CD4-positive, alpha-beta T cell treated with Interleukin-1 beta for 1 hour (primary cell): ENCODE results near the gene BCL11A.
"Not testable (repeated sequence)": the region's sequence is repeated elsewhere in the genome, so short reads cannot be mapped to it uniquely, and the experiment has no call there.

Experiments
- DNase-seq, 2 donors: peaks; one replicate each; pipeline ENCODE4 v3.0.0-alpha.2; 2020 to 2022

Gene BCL11A

DNA sequence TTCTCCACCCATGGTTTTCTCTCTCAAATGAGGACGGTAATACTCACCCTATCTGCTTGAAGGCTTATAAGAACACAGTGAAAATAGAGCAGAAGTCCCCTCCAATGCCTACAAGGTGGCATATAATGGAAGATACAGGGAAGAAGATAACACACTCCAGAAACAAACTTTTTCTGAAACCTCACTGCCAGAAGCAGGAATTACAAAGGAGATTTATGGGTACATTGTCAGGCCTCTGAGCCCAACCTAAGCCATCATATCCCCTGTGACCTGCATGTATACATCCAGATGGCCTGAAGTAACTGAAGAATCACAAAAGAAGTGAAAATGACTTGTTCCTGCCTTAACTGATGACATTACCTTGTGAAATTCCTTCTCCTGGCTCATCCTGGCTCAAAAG lies 136.2 kb downstream of the BCL11A start:
- DNase-seq: not testable (repeated sequence)

DNA sequence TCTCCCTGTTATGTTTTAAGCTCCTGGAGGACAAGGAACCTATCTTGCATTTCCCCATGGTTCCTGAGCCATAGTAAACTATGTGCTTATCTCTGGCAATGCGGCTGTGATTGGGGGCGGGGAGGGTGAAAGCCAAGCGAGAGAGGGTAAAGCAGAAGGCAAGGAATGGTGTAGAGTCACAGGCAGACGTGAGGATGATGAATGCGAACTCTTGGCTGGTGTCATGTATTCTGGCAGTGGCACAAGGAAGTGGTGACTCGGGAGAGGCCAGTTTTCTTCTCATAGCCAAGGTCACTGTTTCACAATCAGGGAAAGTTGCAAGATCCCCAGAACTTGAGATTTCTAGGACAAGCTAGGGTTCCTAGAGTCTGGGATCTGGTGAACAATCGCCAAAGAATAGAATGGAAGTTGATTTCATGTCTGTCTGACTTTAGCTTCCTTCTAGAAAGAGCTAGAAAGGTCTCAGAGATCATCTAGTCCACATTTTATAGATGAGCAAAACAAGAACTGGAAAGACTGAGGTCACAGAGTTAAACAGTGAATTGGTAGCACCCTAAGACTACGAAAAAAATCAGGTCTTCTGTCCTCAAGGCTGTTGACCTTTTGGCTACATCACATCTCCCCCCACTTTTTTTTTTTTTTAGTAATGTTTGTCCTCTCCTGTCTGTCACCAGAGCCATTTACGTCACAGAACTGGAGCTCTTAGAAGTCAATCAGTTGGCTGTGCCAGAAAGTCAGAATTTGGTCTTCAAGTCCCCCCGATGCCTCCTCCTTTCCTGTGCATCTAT lies 137.0 kb downstream of the BCL11A start:
- peak in 1 of 2 donors; percentile 25 for DNase-seq

DNA sequence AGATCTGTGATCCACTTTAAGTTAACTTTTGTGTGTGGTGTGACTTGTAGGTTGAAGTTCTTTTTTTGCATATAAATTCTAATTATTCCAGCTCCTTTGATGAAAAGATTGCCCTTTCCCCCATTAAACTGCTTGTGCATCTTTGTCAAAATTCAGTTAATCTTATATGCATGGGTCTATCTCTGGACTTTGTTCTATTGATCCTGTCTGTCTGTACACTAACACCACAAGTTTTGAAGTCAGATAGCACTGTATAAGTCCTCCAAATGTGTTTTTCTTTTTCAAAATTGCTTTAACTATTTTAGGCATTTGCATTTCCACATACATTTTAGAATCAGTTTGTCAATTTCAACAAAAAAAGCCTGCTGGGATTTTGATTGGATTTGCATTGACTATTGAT lies 137.6 kb downstream of the BCL11A start:
- DNase-seq: no peak

DNA sequence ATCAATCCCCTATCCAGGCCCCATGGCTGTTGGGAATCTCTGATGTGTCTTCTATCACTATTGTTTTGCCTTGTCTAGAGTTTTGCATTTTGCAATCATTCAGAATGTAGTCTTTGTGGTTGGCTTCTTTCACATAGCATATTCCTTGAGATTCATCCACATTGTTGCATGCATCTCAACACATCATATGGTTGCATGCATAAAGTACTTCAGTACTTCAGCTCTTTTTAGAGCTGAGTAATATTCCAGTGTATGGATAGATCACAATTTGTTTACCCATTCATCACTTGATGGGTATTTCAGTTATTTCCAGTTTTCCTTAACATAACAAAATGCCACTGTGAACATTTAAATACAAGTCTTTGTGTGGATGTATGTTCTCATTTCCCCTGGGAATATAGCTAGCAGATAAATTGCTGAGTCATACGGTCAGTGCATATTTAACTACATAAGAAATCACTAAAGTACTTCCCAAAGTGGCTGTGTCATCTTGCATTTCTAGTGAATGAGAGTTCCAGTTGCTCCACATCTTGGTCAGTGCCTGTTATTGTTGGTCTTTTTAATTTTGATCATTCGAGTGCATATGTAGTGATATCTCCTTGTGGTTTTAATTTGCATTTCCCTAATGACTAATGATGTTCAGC lies 138.8 kb downstream of the BCL11A start:
- DNase-seq: no peak

DNA sequence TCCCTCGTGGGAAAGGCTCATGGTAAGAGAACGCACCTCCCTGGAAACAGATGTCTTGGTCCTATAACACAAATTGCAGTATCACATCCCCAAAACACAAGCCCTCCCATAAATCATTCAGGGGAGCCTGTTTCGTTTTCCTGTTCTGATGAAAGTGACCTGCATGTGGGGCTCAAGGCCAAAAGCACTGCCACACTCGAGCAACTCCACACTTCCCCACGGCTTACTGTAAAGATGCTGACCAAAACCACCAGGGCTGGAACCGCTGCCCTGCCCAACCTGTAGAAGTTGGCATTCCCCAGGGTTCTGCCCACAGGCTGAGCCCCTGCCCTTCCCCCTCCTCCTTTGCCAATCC lies 139.7 kb downstream of the BCL11A start:
- peak in 1 of 2 donors; percentile 26 for DNase-seq

DNA sequence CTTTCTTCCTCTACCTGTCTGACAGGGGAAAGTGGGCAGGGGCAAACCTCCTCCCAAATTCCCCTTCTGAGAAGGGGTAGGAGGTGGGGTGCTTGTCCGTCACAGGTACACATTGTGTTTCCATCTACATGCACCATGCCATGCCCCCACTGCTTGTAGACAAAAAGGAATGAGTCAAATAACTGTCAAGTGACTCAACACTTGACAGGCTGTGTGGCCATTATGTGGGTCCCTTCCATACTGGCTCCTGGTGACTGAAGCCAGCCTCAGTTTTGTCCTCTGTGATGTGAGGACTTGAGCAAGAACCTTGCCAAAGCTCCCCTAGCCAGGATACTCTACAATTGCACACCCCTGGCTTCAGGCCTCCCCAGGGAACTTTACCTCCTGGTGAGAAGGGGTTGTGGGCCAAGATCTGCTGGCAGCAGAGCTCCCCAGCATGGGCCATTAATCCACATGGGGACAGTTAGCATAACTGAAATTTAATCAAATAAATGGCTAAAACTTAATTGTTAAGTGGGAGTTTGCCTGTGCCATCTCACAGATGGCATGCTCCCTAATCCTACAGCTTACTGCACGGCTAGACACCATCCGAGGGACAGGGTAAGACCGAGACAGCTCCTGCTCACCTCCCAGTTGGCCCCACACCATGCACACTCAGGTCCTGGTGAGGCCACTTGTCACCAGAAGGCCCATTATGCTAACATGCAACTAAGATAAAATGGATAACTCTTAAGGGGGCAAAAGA lies 140.2 kb downstream of the BCL11A start:
- DNase-seq: no peak

DNA sequence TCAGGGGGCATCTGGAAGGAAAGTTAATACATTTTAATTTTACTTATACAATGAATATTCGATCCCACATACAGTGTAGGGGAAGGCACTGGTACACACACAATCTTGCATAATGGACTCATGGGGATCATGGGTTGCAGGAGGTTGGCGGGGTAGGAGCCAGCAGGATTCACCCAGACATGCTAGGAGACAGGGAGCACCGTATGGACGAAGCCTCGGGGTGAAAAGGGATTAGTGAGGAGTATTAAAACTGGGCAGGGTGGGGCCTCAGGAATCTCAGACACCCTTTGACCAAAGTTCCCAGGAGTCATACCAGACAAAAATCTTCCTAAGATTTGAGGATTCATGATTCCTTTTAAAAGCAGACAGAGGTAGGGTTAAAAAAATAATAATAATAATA lies 140.8 kb downstream of the BCL11A start:
- DNase-seq: no peak

DNA sequence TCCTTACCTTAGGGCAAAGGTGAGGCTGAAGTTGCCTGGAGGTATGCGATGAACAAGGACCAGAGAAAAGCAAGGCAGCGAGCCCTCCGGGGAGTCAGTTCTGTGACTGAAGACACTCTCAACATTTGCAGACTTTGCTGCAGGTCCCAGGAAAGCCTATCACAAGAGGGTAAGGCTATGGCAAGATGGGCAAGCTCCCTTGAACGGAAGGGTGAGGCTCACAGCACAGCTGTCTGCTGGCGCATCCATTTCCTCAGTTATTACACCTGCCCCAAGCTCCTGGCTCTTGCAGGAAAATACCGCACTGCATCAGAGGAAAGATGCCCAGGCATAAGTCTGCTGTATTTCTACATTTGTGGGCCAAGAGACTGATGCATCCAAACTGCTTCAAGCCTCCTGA lies 141.4 kb downstream of the BCL11A start:
- DNase-seq: no peak

DNA sequence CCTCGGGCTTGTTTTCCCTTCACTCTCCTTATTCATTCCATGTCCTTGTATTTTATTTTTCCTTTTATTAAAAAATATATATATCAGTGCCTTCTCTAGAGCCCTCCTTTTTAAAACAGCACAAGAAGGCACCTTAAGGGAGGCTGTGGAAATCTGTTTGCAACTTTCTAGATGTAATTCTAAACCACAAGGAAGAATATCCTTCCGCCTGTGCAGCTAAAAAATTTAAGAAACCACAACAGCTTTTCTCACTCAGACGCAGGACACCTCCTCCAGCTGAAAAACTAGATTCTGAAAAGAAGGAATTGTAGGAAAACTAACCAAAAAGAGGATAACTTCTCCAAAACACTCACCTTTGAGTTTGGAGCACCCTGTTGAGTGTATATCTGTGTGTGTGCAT lies 142.2 kb downstream of the BCL11A start:
- DNase-seq: no peak

DNA sequence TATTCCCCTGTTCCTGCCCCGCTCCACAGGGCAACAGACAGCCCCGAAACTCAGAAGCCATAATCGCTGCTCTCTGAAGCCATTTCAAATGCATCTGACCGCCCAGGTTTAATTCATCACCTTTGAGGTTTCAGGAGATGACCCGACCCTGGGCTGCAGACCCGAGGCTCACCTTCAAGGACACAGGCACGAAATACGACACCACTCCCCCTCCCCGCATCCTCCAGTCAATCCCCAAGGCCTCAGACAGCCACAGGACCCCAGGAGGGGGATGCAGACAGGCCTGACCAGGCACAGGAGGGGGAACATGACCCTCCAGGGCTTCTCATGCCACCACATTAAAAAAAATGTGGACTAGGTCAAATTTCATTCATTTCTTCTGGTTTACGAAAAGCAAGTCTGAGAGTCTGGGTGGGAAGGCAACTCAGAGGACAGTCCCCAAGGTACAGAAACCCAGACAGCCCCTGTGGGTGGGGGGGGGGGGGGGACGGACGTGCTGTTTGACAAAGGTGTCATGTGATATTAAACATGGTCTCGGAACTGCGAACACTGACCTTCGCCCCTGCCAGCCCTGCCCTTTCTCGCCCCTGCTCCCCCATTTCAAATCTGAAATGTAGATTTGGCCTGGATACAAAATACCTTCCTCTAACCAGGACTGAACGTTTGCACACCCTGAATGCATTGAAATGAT lies 142.9 kb downstream of the BCL11A start:
- DNase-seq: no peak

DNA sequence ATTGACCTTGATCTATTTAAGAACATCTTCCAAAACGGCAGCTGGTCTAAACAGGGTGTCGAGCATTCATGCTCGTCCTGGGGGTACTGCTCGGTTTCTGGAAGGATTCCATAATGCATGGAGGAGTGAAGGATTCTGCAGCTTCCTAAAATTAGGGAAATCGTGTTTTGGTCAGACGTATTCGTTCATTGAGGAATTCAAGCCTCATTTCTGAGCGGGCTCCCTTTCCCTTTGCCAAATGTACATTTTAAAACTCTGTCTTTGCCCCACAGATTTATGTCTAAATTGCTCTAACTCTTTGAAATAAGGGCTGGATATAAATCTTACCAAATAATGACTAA lies 144.0 kb downstream of the BCL11A start:
- DNase-seq: no peak

DNA sequence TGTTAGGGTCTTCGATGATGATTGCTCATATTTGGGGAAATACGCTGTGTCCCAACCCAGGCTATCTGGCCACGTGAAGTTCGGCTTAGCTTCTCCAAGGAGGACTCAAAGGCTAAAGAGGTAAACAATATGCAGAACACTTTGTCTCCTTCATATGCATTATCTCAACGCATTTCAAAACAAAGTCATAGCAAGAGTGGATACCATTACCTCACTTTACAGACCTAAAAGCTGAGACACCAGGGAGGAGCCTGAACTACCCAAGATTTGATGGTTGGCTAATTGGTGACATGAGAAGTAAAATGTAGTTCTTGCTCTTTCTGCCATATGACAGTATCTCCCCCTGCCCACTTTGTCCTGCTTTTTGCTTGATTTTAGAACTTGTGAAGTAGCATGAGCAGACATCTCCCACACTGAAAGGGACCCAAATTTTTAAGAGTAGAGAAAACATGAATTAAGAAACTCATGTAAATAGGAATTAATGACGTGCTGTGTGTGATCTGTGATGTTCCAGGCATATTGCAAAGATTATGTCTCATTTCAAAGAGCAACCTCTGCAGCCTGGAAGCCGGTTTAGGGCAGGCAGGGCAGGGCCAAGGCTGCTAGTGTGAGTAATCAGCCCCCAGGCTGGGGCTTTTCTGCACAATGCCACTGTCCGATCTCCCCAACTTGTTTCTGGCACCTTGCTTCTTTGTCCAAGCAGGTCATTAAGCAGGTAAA lies 144.5 kb downstream of the BCL11A start:
- DNase-seq: no peak

DNA sequence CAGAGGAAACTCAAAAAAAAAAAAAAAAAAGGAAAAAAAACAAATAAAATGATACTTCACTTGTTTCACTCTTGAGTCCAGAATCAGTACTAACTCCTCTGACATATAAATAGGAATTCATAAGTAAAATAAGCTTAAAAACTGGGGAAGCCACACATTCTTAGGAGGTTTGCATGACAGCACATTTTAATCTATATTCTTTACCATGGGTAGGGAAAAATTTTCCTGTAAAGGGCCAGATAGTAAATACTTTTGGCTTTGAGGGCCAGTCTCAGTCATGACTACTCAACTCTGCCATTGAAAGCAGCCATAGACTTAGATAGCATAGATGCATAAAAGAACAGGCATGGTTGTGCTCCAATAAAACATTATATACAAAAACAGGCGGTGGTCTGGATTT lies 145.2 kb downstream of the BCL11A start:
- no peak for DNase-seq

DNA sequence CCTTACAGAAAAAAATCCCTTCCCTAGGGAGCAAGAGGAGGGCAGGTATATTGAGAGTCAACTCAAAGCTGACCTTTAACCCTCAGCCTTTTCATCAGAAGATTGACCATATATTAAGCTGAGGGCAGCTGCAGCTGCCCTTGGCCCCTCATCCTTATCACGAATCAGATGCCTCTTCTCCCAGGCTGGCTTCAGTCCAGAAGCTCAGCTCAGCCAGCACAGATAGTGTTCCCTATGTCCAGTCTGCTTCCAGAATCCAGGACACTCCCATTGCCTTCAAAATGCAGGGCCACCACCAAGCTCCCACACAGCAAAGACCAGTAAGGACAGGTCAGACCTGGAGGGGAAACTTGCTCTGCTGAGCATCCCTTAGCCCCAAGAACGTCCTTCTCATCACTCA lies 146.1 kb downstream of the BCL11A start:
- DNase-seq: no peak

DNA sequence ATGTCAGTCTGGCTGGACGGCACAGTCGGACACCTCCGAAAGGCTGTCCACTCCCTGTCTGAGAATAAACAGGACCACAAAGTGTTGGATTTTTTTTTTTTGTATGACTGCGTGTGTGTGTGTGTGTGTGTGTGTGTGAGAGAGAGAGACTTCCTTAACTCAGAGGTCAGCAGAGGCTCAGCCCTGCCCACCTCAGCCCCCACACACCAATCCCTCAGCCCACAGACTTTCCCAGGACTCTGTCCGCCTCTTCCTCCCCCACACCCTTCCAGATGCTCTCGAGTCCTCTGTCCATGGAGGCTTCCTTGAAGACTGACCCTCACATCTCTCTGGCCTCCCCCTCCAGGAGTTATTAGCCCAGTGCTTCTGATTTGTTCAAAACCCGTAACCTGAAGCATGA lies 147.3 kb downstream of the BCL11A start:
- DNase-seq: no peak

DNA sequence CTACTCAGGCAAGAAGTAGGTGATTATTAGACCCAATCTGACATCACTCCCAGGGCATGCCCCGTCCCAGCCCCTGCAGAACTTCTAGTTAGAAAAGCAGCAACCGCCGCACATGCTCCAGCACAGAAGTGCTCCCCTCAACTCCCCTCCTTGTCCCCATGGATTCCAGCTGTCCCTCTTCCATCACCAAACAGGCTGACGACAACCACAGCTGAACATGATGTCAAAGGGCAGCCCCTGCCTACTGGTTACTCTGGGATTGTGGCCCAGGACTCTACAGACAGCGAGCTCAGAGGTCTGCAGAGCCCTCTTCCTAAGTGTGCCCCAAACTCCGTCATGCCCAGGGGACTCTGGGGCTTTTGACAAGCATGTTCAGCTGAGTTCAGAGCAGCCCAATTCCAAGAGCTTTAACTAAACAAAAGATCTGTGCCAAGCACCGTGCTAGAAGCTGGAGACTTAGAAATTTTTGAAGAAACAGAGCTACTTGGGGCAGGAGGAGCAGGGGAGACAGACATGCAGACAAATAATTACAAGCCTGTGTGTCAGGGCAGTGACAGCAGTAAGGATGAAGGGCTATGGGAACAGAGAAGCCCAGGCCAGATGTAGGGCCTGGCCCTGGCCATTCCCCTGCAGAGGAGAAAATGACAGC lies 148.1 kb downstream of the BCL11A start:
- no peak for DNase-seq
